HG02981 (cell line): ENCODE measurements around the gene PIGBOS1.
"Not testable (repeated sequence)": the region's sequence is repeated elsewhere in the genome, so short reads cannot be mapped to it uniquely, and the experiment has no call there.

Experiments used
- ATAC-seq: cut with Tn5 transposase; IDR thresholded peaks from one replicate; pipeline ENCODE4 v1.9.1; 2021; ENCODE audit warnings: mild to moderate bottlenecking, moderate library complexity; ENCODE audit not compliant: unreplicated experiment

Gene PIGBOS1

DNA sequence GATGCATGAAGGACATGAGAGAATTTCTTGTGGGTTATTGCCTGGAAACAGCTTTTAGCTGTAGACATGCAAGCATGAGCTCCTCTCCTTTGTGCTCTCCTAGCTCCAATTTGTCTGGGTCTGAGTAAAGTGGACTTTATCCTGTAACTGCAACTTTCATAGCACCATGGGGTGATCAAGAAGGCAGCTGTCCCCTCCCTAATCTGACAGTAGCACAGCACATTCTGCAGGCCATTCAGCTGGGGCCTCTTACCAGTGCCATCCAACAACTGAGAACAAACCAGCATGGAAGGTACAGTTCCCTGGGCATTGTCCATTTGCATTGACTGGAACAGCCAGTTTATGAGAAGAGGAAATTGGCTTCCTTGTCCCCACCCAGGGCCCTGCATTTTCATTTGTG lies 21.6 kb downstream of the PIGBOS1 start:
- ATAC-seq: no peak

DNA sequence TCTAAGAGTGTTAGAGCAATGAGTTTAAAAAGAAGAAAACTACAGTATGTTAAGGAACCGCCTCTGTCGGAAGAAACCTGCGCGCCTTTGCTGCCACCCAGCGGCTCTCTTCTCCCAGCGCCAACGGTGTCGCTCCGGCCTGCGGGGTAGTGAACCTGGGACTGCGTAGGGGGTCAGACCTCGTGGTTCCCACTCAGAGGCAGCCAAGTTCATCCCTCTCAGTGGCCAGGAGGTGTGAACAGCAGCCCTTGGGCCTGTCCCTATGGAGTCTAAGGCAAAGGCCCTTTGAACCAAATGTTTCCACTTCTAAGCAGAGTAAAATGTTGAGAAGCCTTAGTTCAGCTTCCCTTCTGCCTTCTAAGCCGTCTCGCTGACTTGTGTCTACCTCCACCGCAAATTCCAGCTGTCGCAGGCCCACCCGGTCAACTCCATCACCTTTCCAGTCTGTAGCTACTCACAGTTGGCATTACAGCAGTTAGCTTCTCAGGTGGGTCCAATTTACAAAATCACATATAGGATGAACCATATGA lies 28.3 kb downstream of the PIGBOS1 start:
- peak; percentile 56 for ATAC-seq

DNA sequence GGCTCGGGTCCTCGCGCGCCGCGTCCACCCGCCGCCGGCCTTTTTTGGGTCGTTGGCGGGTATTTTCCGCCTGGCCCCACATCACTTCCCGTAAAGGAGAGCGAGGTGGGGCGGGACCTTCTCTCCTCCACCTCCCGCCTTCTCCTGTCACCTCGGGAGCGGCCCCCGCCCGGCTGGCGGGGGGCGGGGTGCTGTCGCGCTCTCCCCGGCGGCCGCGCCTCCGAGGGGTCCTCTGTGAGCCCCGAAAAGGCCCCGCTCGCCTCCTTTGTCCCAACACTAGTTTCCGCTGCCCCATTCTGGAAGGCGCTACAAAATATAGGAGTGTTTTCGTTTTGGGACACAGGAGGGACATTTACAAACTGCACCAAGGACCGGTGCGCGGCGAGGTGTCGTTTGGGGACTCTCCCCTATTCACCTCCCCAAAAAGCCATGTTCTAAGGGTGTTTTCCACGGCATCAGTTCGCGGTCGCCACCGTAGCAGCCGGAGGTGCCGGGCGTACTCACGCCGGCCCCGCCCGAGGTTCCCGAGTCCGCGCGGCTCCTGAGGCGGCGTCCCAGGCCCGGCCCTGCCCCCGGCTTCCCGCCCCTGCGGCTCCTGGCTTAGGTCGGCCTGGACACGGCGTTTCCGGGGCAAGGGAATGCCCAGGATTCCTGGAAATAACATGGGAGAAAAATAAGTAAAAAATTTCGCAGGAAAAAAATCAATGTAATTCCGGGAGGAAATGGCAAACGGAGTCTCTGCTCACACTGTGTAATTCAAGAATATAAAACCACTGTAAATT lies 29.0 kb downstream of the PIGBOS1 start, which contains the start of gene RAB27A:
Gene RAB27A, minus strand, starts transcription at position 68 of the 782 bp plus-strand sequence. CDS start 54,879 bp downstream, outside the sequence.
- peak; percentile 67 for ATAC-seq

DNA sequence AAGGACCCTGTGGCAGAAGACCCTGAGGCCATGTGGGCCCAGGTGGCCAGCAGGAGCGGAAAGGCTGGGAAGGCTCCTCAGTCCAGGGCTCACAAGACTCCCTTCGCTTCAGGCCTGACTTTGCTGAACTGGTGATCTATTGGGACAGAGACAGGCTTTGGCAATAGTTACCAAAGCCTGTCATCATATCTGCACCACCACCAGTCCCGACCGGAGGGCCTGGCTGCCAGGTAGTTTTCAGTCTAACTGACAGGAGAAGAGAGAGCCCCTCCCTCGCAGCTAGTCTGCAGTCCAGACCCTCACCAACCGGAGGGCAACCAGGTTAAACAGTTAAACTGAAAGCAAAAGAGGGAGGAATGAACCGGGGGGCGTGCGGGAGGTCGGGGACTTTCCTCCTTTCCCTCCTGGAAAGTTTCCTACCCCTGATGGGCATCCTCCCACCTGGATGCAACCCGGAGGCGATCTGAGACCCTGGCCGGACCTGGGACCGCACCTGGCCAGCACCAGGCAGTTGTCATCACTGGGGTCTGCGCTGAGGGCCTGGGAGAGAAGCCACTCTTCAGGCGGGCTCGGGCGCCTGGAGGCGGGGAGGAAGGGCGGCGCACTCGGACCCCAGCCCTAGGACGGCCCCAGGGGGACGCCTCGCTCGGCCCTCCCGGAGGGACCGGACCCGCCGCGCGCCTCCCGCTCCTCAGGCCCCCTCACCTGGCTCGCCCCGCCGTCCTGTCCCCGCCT lies 29.7 kb downstream of the PIGBOS1 start:
- peak; percentile 26 for ATAC-seq

DNA sequence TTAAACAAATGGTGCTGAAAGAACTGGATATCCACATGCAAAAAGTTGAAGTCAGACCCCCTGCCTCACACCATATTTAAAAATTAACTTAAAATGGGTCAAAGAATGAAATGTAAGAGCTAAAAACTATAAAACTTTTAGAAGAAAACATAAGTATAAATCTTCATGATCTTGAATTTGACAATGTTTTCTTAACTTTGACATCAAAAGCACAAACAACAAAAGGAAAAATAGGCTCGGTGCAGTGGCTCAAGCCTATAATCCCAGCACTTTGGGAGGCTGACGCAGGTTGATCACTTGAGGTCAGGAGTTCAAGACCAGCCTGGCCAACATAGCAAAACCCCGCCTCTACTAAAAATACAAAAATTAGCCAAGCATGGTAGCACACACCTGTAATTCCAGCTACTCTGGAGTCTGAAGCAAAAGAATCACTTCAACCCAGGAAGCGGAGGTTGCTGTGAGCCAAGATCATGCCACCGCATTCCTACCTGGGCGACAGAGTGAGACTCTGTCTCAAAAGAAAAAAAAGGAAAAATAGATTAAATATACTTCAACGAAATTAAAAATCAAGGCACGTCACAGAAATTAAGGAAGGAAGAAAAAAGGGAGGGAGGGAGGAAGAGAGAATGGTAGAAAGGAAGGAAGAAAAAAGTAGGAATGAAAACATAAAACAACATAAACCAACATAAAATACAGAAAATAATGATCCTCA lies 30.8 kb downstream of the PIGBOS1 start:
- ATAC-seq: no peak

DNA sequence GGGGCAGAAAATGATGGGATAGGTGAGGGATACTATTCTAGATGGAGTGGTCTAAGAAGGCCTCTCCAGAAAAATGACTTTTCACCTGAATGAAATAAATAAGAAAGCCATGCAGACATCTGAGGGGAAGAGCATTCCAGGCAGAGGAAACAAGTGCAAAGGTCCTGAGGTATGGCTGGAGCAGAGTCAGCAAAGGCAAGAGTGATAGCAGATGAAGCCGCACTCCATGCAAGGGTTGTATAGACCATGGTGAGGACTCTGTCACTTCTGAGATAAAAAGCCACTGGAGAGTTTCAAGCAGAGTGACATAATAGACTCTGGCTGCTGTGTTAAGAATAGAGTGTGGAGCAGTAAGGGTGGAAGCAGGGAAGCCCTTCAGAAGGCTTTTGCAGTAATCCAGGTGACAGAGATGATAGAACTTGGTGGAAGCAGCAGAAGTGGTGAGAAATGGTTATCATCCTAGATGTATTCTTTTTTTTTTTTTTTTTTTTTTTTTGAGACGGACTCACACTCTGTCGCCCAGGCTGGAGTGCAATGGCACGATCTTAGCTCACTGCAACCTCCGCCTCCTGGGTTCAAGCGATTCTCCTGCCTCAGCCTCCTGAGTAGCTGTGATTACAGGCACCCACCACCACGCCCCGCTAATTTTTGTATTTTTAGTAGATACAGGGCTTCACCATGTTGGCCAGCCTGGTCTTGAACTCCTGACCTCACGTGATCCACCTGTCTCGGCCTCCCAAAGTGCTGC lies 32.3 kb downstream of the PIGBOS1 start:
- not testable (repeated sequence) for ATAC-seq

DNA sequence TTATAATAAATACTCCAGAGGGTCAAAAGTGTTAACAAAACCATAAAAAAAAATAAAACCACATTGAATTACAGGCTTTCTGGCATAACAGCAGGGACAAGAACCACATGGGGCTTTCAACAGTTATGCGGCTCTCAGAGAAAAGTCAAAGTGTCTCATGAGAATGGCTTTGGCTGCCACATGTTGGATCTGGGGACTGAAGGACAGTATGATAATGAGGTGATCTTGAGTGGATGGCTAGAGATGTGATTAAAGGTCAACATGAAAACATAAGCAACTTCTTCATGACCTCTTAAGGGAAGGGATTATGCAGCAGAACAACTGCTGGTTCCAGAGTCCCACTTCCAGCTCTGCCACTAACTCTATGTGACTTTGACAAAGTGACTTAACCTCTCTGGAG lies 34.5 kb downstream of the PIGBOS1 start:
- no peak for ATAC-seq

DNA sequence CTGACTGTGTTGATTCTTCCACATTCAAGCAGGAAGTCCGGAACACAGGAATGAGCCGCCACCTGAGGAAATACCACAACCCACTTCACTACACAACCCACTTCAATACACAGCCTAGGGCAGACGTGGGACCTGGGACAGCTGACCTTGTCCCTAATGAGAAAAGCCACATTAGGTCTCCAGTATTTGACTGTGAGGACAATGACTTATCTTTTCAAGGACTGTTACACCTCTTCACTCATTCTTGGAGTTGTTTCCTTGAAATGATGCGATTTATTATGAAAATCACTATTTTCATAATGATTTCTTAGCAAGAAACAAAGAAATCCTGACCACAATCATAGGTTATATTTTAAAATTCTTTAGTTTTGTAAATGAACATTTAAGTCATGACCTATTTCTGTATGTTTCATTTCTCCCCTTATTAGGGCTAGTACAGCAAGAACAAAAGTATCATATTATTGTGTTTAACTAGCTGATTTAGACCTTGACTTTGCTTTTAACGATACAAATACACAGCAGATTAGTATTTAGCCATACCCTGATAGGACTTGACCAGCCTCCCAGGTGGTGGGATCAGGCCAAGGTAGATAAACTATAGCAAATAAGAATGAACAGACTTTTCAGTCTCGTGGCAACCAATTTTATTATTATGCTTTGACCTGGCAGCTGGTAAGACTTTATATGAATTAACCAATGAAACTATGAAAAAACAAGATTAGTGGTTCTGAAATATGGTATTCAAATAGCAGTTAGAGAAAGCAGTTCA lies 35.4 kb downstream of the PIGBOS1 start:
- ATAC-seq: no peak

DNA sequence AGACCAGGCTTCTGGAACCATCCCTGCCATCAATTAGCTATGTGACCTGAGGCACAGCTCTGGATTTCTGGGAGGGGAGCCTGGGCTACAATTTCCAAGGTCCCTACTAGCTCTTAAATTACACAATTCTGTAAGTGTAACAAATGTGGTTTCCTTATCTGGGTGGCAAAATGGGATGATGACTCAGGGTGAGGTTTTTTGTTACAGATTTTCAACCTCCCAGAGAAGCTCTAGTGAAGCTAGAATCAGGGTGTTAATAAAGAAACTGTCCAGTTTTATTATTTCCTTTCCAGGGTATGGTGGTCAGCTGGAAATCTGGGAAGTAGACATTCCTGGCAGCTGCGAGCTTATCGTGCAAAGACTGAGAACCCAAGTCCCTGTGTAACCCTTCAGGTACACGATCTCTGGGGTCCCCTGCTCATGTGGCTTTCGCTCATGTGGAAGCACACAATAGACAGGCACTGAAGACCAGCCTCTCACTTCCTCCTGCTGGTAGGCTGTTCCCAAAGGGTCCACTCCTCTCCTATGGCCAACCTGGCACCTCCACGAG lies 36.6 kb downstream of the PIGBOS1 start:
- ATAC-seq: no peak

DNA sequence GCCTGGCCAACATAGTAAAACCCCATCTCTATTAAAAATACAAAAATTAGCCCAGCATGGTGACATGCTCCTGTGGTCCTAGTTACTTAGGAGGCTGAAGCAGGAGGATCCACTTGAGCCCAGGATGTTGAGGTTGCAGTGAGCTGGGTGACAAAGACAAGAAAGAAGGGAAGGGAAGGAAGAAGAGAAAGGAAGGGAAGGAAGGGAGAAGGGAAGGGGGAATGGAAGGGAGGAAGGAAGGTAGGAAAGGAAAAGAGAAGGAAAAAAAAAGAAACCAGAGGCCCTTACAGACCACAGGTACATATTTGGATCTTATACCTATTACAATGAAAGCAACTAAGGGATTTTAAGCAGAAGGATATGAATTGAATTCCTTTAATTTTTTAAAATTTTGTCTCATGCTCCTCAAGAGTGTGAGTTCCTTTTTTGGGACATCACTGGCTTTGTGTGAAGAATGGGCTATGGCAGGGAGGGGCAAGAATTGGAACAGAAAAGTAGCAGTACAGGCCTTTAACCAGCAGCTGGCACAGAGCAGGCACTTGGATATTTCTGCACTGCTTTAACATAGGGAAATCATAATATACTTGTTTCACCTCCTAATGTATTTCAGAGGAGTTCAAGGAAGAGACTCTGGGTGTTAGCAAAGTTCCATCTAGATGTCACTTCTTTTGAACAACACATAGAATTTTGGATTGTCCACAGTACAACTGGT lies 37.2 kb downstream of the PIGBOS1 start:
- no peak for ATAC-seq

DNA sequence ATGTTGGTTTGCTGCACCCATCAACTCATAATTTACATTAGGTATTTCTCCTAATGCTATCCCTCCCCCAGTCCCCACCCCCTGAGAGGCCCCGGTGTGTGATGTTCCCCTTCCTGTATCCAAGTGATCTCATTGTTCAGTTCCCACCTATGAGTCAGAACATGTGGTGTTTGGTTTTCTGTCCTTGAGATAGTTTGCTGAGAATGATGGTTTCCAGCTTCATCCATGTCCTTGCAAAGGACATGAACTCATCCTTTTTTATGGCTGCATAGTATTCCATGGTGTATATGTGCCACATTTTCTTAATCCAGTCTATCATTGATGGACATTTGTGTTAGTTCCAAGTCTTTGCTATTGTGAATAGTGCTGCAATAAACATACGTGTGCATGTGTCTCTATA lies 38.3 kb downstream of the PIGBOS1 start:
- not testable (repeated sequence) for ATAC-seq

DNA sequence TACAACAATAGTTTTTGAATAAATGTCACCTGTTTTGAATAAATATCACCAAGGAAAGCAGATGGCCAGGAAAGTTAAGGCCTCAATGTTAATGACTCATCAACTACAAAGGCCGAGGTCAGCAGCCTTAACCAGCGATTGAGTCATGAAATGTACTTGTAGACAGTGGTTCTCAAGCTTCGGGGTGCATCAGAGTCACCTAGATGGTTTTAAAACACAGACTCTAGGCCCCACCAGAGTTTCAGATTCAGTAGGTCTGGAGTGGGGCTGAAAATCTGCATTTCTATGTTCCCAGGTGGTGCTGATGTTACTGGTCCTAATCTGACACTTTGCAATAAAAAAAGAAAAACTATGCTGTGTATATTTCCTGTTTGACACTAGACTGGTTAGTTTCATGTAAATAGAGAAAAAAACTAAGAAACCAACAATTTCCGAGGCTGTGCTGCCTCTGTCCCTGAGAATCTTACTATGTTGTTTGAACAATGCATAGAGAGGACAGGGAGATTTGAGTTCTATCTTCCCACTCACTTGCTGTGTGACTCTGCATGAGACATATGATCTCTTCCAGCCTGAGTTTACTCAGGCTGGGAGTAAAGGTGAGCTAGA lies 39.1 kb downstream of the PIGBOS1 start:
- peak; percentile 76 for ATAC-seq

DNA sequence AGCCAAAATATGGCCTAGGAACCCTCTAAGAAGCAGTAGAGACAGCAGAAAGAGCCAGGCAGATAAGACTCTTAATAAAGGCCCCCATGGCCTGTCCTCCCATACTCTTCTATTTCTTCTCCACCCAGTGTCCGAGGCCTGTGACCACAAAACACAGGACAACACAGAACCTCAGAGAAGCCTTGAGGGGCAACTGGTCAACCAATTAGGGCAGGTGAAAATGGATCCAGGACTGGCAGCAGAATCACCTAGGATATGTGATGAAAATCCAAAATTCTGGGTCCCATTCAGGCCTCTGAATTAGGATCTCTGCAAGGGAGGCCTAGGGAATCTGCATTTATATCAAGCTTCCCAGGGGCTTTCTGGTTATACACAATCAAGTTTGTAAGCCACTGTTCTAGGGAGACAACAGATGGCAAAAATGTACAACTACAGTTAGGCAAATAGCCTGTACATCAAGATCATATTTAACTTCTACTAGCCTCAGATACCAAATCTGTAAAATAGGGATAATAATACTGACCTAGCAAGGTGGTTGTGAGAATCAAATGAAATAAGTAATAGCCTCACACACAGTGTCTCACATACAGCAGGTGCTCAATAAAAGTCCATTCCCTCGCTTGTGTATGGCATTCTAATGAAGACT lies 39.7 kb downstream of the PIGBOS1 start:
- no peak for ATAC-seq

DNA sequence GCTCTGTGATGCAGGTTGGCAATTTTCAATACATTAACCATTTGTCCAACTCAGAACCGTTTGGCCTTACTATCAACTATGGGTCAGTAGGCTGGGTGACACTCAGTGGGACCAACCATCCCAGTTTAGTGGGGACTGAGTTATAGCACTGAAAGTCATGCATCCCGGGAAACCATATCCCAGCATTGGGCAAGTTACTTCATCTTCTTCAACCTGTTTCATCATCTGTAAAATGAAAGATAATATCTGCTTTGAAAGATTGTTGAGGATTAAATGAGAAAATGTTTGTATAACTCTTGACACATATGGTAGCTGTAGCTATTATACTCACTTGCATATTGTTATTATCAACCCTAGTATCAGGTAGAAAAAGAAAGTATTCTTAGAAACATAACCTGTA lies 41.2 kb downstream of the PIGBOS1 start:
- no peak for ATAC-seq

DNA sequence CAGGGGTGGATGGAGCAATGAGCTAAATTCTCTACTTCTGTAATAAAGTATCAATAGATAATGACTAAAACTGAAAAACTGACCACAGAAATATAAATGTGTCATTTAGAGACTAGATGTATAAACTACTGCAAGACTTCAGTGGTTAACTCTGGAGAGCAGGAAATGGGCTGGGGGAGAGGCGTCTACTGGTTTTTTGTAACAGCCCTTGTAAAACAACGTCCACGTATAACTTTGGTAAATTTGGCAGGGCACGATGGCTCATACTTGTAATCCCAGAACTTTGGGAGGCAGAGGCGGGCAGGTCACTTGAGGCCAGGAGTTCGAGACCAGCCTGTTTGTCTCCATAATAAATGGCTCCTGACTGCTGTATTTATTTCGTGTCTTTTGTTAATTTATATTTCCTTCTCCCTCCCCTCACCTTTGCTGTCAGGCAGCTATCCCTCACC lies 41.8 kb downstream of the PIGBOS1 start:
- peak; percentile 56 for ATAC-seq

DNA sequence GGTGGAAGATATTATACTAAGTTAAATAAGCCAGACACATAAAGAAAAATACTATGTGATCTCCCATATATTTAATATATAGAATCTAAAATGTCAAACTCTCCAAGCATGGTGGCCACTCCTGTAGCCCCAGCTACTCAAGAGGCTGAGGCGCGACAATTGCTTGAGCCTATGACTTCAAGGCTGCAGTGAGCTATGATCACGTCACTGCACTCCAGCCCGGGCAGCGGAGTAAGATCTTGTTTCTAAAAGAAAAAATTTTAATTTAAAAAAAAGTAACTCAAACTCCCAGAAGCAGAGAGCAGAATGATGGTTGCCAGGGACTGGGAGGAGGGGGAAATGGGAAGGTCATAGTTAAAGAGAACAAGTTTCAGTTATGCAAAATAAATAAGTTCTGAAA lies 42.6 kb downstream of the PIGBOS1 start:
- no peak for ATAC-seq

DNA sequence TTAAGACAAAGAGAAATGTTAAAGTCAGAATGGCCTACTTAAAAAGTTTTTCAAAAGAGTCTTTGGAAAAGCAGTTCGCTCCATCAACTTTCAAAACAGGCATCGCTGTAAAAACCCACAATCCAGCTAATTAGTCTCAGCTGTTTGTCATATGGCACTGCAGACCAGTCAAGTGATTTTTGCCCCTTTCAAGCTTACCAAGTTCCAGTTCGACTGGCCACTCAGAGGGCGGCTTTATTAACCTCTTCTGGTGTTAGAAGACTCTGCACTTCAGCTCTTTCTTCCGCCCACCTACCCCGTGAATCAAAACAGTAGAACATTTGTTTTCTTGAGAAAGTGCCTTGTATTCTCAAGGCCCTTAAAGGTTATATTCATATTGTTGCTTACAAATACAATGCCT lies 48.6 kb downstream of the PIGBOS1 start:
- no peak for ATAC-seq

DNA sequence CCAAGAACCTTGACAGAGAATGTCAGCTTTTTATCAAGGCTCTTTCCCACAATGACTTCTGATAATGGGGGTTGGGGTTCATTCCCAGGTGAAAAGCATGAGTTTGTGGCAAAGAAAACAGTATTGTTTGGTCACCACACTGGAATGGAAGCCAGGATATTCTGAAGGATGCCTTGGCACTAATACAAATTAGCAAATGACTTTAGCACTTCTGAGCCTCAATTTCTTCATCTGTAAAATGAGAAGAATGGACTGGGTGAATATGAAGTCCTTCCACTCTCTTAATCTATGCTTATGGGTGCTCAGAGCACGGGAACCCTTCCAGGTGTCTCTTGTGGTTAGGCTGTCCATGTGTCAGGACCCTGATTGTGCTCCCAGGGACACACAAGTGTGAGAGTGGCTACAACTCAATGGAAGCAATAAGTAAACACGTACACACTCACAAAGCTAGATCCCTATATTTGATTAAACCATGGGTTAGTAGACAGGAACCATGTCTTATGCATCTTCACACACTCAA lies 50.7 kb downstream of the PIGBOS1 start:
- no peak for ATAC-seq
